Endothelial cell of umbilical vein (primary cell): Measurements from ENCODE around the gene KCNJ13. TPM values are rescaled to one million over a fixed set of nuclear protein-coding genes. Genes with fewer than 3 reads are reported as not detected.

ENCODE experiments used
- BruUV-seq: library from RNA; stranded (reverse); fragments of 400-500 nt; replicated peaks from 2 replicates; lab custom pipeline; 2021; lab: Mats Ljungman, UMichigan
- CTCF ChIA-PET: fragments of 300-600, 350-600 bp; sonication (Branson Sonifier 250); formaldehyde crosslinking; loops from one replicate; lab custom pipeline; 2021; ENCODE audit warnings: antibody characterized with exemption, inconsistent platforms; lab: Charles Lee
- POLR2A ChIA-PET: fragments of 300-600, 350-600 bp; sonication (Branson Sonifier 250); formaldehyde crosslinking; loops from one replicate; lab custom pipeline; 2021; ENCODE audit warnings: antibody characterized with exemption, inconsistent platforms; lab: Charles Lee
- DNase-seq: peaks from one replicate; pipeline ENCODE4 v3.0.0-alpha.2; 2011; ENCODE audit warnings: low read depth, low spot score
- FAIRE-seq: peaks from 2 replicates; lab custom pipeline; 2011; peaks lifted over from hg19 to GRCh38; lab: Jason Lieb, UNC
- H2AFZ ChIP-seq: 2 replicates; pipeline ENCODE4 v1.6.0; 2012; ENCODE audit warnings: low read depth, low read length, control low read depth, inconsistent platforms
- H3K27ac ChIP-seq: 2 replicates; pipeline ENCODE4 v1.5.1; 2011; ENCODE audit warnings: low read depth, mild to moderate bottlenecking, control low read depth, low read length, moderate library complexity; ENCODE audit not compliant: insufficient read depth
- H3K27me3 ChIP-seq, 2 experiments: 2 replicates each; pipeline versions ENCODE4 v1.6.0 to v1.6.1; 2011; ENCODE audit warnings: low read length in 2 of 2, mixed read lengths in 1 of 2; ENCODE audit not compliant: control insufficient read depth in 2 of 2, insufficient read depth in 2 of 2
- H3K36me3 ChIP-seq, 2 experiments: 2 replicates in 1 of 2; 3 replicates in 1 of 2; pipeline ENCODE4 v1.5.1; 2011; ENCODE audit warnings: low read length in 2 of 2, mild to moderate bottlenecking in 1 of 2, moderate library complexity in 1 of 2; ENCODE audit not compliant: control insufficient read depth in 2 of 2, insufficient read depth in 2 of 2; ENCODE audit errors: extremely low read depth in 1 of 2
- H3K4me1 ChIP-seq: 3 replicates; pipeline ENCODE4 v1.5.1; 2011; ENCODE audit warnings: mild to moderate bottlenecking, low read length; ENCODE audit not compliant: control insufficient read depth, insufficient read depth; ENCODE audit errors: extremely low read depth
- H3K4me2 ChIP-seq: 2 replicates; pipeline ENCODE4 v1.6.1; 2011; ENCODE audit warnings: low read length, control low read depth, mixed read lengths; ENCODE audit not compliant: insufficient read depth
- H3K4me3 ChIP-seq, 3 experiments: fragments of 200-600 bp in 1 of 3; sonication (generic), shearing (Covaris generic) in 1 of 3; replicated peaks in 1 of 3; 2 replicates each; pipeline ENCODE4 v1.5.1; 2011 to 2016; ENCODE audit warnings: control low read depth in 3 of 3, low read length in 3 of 3, mild to moderate bottlenecking in 2 of 3, inconsistent platforms in 1 of 3, low read depth in 1 of 3, moderate library complexity in 1 of 3; ENCODE audit not compliant: insufficient read depth in 1 of 3
- H3K79me2 ChIP-seq: 2 replicates; pipeline ENCODE4 v1.6.0; 2012; ENCODE audit warnings: low read length, inconsistent platforms; ENCODE audit not compliant: control insufficient read depth, insufficient read depth
- H3K9ac ChIP-seq: replicated peaks from 2 replicates; pipeline ENCODE3; 2011; ENCODE audit warnings: low read length, control low read depth; ENCODE audit not compliant: insufficient read depth; ENCODE audit errors: extremely low read depth
- H3K9me1 ChIP-seq: replicated peaks from 3 replicates; pipeline ENCODE4 v1.6.0; 2011; ENCODE audit warnings: mild to moderate bottlenecking, low read length; ENCODE audit not compliant: control insufficient read depth, insufficient read depth; ENCODE audit errors: extremely low read depth
- H3K9me3 ChIP-seq: replicated peaks from 2 replicates; pipeline ENCODE4 v1.5.1; 2012; ENCODE audit warnings: low read length, inconsistent platforms; ENCODE audit not compliant: control insufficient read depth, insufficient read depth
- H4K20me1 ChIP-seq: replicated peaks from 2 replicates; pipeline ENCODE3; 2011; ENCODE audit warnings: mild to moderate bottlenecking, low read length; ENCODE audit not compliant: control insufficient read depth, insufficient read depth; ENCODE audit errors: extremely low read depth
- EZH2 ChIP-seq: IDR thresholded peaks from 2 replicates; pipeline ENCODE4 v1.6.1; 2012; ENCODE audit warnings: borderline replicate concordance, low read depth, mild to moderate bottlenecking, moderate library complexity, low read length, inconsistent platforms; ENCODE audit not compliant: severe bottlenecking
- FOS ChIP-seq: IDR thresholded peaks from 2 replicates; pipeline ENCODE4 v1.6.1; 2011; ENCODE audit warnings: mild to moderate bottlenecking, low read length, moderate library complexity, borderline replicate concordance; ENCODE audit not compliant: insufficient read depth
- GATA2 ChIP-seq: IDR thresholded peaks from 2 replicates; pipeline ENCODE4 v1.7.0; 2011; ENCODE audit warnings: low read depth, mild to moderate bottlenecking, moderate library complexity, mixed read lengths, low read length; ENCODE audit not compliant: insufficient read length, insufficient read depth
- JUN ChIP-seq: IDR thresholded peaks from 2 replicates; pipeline ENCODE4 v1.6.1; 2011; ENCODE audit warnings: borderline replicate concordance, low read depth; ENCODE audit not compliant: insufficient read length, insufficient read depth
- MYC ChIP-seq: IDR thresholded peaks from one replicate; pipeline ENCODE4 v1.6.1; 2011; ENCODE audit warnings: mild to moderate bottlenecking, low read depth, low read length
- POLR2A ChIP-seq: IDR thresholded peaks from 2 replicates; pipeline ENCODE4 v1.6.1; 2012; ENCODE audit warnings: low read depth, mild to moderate bottlenecking, control low read depth, low read length
- POLR2AphosphoS5 ChIP-seq: IDR thresholded peaks from 2 replicates; pipeline ENCODE4 v1.6.1; 2012; ENCODE audit warnings: low read depth, mild to moderate bottlenecking, control low read depth, low read length, moderate library complexity; ENCODE audit not compliant: insufficient read depth
- dilution Hi-C: fragments of 300-500 bp; cut with MboI; formaldehyde crosslinking; loops from one replicate; pipeline ENCODE4 v1.15.0; 2019; ENCODE audit warnings: low sequenced_read_pairs; ENCODE audit not compliant: extremely low pct_ligation_motif_present
- intact Hi-C: fragments of 100-400 bp; cut with micrococcal nuclease; formaldehyde crosslinking; loops from one replicate; pipeline ENCODE4 v1.10.0; 2022
- polyA plus RNA-seq, 4 experiments: library from polyadenylated mRNA; depleted of rRNA in 3 of 4; stranded (reverse) in 3 of 4; unstranded in 1 of 4; fragments of >200 nt; gene quantifications; 2 replicates each; pipeline versions ENCODE4 v1.2.1 to v1.2.3, GENCODE V29; 2011 to 2012; ENCODE audit warnings: missing spikeins in 1 of 4
- total RNA-seq: library from RNA; stranded (reverse); gene quantifications from 2 replicates; pipeline ENCODE4 v1.2.3, GENCODE V29; 2021
- TF ChIP-seq, protein P1 (sequence below), 2 donors: IDR thresholded peaks; 1 replicate in 1 of 2; 2 replicates in 1 of 2; pipeline ENCODE4 v1.5.1; 2011; ENCODE audit warnings: low read length in 2 of 2, mild to moderate bottlenecking in 2 of 2, moderate library complexity in 2 of 2, control low read depth in 1 of 2, inconsistent platforms in 1 of 2, low read depth in 1 of 2; ENCODE audit not compliant: insufficient read depth in 1 of 2; ENCODE audit errors: extremely low read depth in 1 of 2
- TF ChIP-seq, protein P2 (sequence below): IDR thresholded peaks from 2 replicates; pipeline ENCODE4 v1.6.1; 2011; ENCODE audit not compliant: insufficient read depth, insufficient read length

The KCNJ13 gene
- total and polyA plus RNA-seq, 2 donors (not counting 3 experiments of a cell fraction or from before 2014, with no cell fraction given): not detected

DNA sequence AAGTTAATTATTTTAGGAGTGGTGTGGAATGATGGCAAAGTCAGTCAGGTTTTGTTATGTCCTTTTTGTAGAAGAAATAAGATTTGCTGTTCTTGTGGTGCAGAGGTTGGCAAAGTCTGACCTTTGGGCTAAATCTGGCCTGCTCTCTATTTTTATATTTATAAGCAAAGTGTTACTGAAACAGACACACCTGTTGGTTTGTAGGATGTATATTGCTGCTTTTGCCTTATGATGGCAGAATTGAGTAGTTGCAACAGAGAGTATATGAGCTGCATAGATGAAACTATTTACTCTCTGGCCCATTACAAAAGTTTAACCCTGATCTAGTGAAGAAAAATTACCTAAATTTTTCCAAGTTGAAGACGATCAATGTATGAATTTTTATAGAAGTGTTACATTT lies 34.1 kb upstream of the KCNJ13 start:
- no peaks in the 10 kb centered on the region for H3K9me1 ChIP-seq
- no peak overlapping the region for H3K4me3 ChIP-seq
- H3K36me3 ChIP-seq: peaks cover 5 to 16% of the 10 kb centered on the region in 2 experiments
- POLR2A ChIA-PET: no interaction called here
- H3K4me1 ChIP-seq: no peaks in the 10 kb centered on the region
- TF ChIP-seq POLR2AphosphoS5: no peak
- no peak for TF ChIP-seq GATA2
- no peak for TF ChIP-seq FOS
- TF ChIP-seq, protein P1, sequence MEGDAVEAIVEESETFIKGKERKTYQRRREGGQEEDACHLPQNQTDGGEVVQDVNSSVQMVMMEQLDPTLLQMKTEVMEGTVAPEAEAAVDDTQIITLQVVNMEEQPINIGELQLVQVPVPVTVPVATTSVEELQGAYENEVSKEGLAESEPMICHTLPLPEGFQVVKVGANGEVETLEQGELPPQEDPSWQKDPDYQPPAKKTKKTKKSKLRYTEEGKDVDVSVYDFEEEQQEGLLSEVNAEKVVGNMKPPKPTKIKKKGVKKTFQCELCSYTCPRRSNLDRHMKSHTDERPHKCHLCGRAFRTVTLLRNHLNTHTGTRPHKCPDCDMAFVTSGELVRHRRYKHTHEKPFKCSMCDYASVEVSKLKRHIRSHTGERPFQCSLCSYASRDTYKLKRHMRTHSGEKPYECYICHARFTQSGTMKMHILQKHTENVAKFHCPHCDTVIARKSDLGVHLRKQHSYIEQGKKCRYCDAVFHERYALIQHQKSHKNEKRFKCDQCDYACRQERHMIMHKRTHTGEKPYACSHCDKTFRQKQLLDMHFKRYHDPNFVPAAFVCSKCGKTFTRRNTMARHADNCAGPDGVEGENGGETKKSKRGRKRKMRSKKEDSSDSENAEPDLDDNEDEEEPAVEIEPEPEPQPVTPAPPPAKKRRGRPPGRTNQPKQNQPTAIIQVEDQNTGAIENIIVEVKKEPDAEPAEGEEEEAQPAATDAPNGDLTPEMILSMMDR (IDR thresholded peaks at IDR 0.05; ENCODE audit: extremely low read depth in 1 of 2, insufficient read depth in 1 of 2, low read depth in 1 of 2, low read length in 2 of 2): no peak
- TF ChIP-seq JUN: no peak
- TF ChIP-seq, protein P2, sequence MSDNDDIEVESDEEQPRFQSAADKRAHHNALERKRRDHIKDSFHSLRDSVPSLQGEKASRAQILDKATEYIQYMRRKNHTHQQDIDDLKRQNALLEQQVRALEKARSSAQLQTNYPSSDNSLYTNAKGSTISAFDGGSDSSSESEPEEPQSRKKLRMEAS: no peak
- TF ChIP-seq MYC: no peak
- TF ChIP-seq POLR2A: no peak
- TF ChIP-seq EZH2: no peak
- peaks cover 2% of the 10 kb centered on the region for H4K20me1 ChIP-seq
- H3K27me3 ChIP-seq: no peaks in the 10 kb centered on the region
- H3K4me2 ChIP-seq: no peak overlapping the region
- H3K9ac ChIP-seq: no peak overlapping the region
- H3K27ac ChIP-seq: no peak overlapping the region
- FAIRE-seq: no peak
- no peaks in the 10 kb centered on the region for H3K9me3 ChIP-seq
- no TSS peak for BruUV-seq
- no peak overlapping the region for H2AFZ ChIP-seq
- intact Hi-C loops: no loop called here
- DNase-seq: no peak
- CTCF ChIA-PET: interaction anchor here (1.0 to 1.6 kb wide), 4 partner anchors 29 to 244 kb away, joined by 3 to 4 read pairs (median 4); no protein-coding TSS in a partner anchor
- dilution Hi-C loops: no loop called here
- peaks cover 1% of the 10 kb centered on the region for H3K79me2 ChIP-seq
